Measurements from ENCODE around the gene ZFYVE9. TPM values are rescaled to one million over a fixed set of nuclear protein-coding genes. Genes with fewer than 3 reads are reported as not detected.

Gene ZFYVE9
- total RNA-seq, 1 experiment from 2014 or later, result 28.4 TPM

GRCh38 chr1:52294580-52294979 lies 152.7 kb downstream of the ZFYVE9 start:
- Mint-ChIP-seq H3K36me3 (ENCODE audit: insufficient read depth in 1 of 3, low read depth in 3 of 3) (peaks cover 4 to 7% (median 5%) of the 10 kb centered on the region in 3 experiments; a peak in 5 of 7 replicates), H3K27me3 (ENCODE audit: low read depth) (no peaks in the 10 kb centered on the region), H3K4me3 (no peak overlapping the region), H3K4me1 (no peaks in the 10 kb centered on the region), H3K9me3 (no peaks in the 10 kb centered on the region), H3K27ac (no peak overlapping the region)
- Histone ChIP-seq H2AFZ (ENCODE audit: low read length) (no peak overlapping the region), H4K8ac (replicated peaks; ENCODE audit: insufficient read length, low read depth, low read length) (no peak overlapping the region), H3K18ac (ENCODE audit: insufficient read length, low read depth, low read length) (no peak overlapping the region), H2AK5ac (ENCODE audit: insufficient read length, low read length) (no peak overlapping the region), H3K27ac (ENCODE audit: insufficient read length, low read depth, low read length) (no peak overlapping the region), H2BK15ac (ENCODE audit: low read depth, low read length) (no peak overlapping the region), H3K23ac (ENCODE audit: insufficient read length, low read depth, low read length) (no peak overlapping the region), H3K9me3 (ENCODE audit: control insufficient read depth, low read depth, low read length) (no peaks in the 10 kb centered on the region), H3K27me3 (ENCODE audit: insufficient read depth, low read length) (no peaks in the 10 kb centered on the region), H3K79me1 (ENCODE audit: insufficient read depth, low read depth, low read length, poor library complexity, severe bottlenecking) (no peaks in the 10 kb centered on the region), H3K4ac (ENCODE audit: low read depth, low read length) (no peak overlapping the region), H3K4me1 (ENCODE audit: insufficient read depth, low read length) (no peaks in the 10 kb centered on the region), H2BK20ac (ENCODE audit: low read depth, low read length, poor library complexity, severe bottlenecking) (no peak overlapping the region), H3K9ac (ENCODE audit: extremely low read depth, insufficient read length, low read length) (no peak overlapping the region), H2BK12ac (ENCODE audit: insufficient read length, low read depth, low read length) (no peak overlapping the region), H2BK120ac (ENCODE audit: low read depth, low read length, poor library complexity, severe bottlenecking) (no peak overlapping the region), H3K23me2 (ENCODE audit: insufficient read length, low read depth, low read length, poor library complexity, severe bottlenecking) (no peaks in the 10 kb centered on the region), H3K4me2 (ENCODE audit: insufficient read depth, insufficient read length, low read length) (no peak overlapping the region), H2BK5ac (ENCODE audit: insufficient read length, low read length) (no peak overlapping the region), H4K20me1 (ENCODE audit: control insufficient read depth, insufficient read depth, insufficient read length) (no peaks in the 10 kb centered on the region), H4K5ac (ENCODE audit: insufficient read length, low read depth, low read length) (no peak overlapping the region), H3K56ac (ENCODE audit: insufficient read length, low read depth, low read length) (no peak overlapping the region), H3K14ac (ENCODE audit: insufficient read depth, low read length) (no peak overlapping the region), H3K79me2 (ENCODE audit: insufficient read depth, low read length) (no peaks in the 10 kb centered on the region), H4K91ac (ENCODE audit: insufficient read length, low read depth, low read length) (no peak overlapping the region), H3T11ph (ENCODE audit: low read length) (no peak overlapping the region)
- no peak for DNase-seq
- WGBS (ENCODE audit: extremely low coverage, insufficient read length, low lambda C conversion rate), result no CpG with 5 or more reads among the region's 1 CpG
- no peak for TF ChIP-seq CTCF (conservative IDR thresholded peaks at IDR 0.05)
